ENCODE measurements around the gene TRERF1.

The TRERF1 gene

DNA sequence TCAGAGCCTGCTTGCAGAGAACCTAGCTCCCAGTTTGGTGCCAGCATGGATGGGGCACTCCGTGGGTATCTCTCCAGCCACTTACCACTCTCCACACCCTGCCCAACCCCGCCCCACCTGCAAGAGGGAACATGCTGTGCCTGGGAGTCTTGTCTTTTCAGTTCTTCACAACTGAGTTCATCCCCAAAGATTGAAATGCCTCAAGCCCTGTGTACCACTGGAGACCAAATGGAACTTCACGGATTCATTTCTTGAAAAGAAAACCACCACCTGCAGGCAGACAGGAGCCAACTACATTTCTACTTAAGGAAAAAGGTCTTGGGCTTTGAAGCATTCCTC lies 50.1 kb downstream of the TRERF1 start:
- TF ChIP-seq, protein P1, sequence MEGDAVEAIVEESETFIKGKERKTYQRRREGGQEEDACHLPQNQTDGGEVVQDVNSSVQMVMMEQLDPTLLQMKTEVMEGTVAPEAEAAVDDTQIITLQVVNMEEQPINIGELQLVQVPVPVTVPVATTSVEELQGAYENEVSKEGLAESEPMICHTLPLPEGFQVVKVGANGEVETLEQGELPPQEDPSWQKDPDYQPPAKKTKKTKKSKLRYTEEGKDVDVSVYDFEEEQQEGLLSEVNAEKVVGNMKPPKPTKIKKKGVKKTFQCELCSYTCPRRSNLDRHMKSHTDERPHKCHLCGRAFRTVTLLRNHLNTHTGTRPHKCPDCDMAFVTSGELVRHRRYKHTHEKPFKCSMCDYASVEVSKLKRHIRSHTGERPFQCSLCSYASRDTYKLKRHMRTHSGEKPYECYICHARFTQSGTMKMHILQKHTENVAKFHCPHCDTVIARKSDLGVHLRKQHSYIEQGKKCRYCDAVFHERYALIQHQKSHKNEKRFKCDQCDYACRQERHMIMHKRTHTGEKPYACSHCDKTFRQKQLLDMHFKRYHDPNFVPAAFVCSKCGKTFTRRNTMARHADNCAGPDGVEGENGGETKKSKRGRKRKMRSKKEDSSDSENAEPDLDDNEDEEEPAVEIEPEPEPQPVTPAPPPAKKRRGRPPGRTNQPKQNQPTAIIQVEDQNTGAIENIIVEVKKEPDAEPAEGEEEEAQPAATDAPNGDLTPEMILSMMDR (IDR thresholded peaks at IDR 0.05; ENCODE audit: low read depth, low read length) = no peak
- DNase-seq (ENCODE audit: low read depth in 2 of 2) = no peak
- no peak overlapping the region for H3K4me3 ChIP-seq (replicated peaks in 1 of 2; ENCODE audit: low read depth in 2 of 2, low read length in 2 of 2)

DNA sequence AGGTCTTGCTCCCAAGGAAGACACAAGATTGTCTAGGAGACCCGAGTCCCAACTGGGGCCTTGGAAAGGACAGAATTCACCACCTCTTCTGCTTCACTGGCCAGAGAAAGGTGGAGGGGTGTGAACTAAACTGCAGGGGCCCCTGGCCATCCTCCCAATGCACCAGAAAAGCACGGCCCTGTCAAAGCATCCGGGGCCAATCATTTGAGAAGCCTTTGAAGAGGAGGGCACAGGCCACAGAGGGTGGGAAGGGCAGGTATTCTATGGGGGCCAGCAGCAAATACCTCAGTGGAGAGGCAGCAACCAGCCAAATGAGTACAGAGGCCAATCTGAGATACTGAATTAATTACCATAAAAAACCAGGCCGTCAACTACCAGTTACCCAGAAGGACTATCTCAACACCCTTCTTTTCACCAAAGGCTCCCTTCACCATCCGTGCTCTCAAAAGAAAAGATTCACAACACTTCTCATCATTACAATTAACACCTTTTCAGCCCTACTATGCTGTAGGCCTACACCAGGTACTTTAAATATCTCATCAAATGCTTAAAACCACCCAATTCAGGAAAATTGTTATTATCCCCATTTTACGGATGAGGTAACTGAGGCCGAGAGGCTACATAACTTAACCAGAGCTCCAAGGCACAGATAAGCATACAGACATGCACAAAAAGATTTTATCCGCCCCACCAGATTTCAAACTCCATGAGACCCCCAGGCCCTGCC lies 50.7 kb downstream of the TRERF1 start:
- H3K4me3 ChIP-seq (replicated peaks in 1 of 2; ENCODE audit: low read depth in 2 of 2, low read length in 2 of 2) = no peak overlapping the region
- no peak for DNase-seq (ENCODE audit: low read depth in 2 of 2)
- TF ChIP-seq, protein P1 (IDR thresholded peaks at IDR 0.05; ENCODE audit: low read depth, low read length) = no peak

DNA sequence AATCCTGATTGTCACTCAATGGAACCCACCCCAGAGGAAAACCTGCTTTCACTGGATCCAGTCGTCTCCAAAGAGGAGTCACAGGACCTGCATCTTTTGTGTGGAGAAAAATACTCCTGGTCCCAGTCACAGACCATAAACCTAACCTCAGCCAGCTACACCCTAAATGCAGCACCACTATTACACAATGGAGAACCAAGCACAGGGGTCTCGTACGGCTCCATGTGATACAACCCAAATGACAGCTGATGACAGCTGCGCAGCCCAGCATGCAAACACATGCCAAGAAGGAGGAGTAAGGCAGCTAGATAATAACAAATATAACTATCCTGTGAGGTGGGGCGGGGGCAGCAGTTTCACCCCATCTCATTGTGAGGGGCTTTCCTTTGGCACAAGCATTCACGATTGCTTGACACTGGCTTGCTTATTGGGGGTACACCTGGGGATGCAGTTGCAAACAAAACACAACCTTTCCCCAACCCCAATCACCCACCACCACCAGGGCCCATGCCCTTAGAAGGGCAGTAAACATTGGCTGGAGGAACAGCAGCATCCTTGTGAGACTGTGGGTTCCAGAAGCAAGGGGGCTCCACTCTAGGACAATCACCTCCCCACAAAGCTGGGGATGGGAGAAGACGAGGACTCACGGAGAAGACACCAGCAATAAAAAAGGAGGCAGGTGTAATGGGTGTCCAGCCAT lies 51.5 kb downstream of the TRERF1 start:
- H3K4me3 ChIP-seq (replicated peaks in 1 of 2; ENCODE audit: low read depth in 2 of 2, low read length in 2 of 2) = no peak overlapping the region
- TF ChIP-seq, protein P1 (IDR thresholded peaks at IDR 0.05; ENCODE audit: low read depth, low read length) = no peak
- no peak for DNase-seq (ENCODE audit: low read depth in 2 of 2)

DNA sequence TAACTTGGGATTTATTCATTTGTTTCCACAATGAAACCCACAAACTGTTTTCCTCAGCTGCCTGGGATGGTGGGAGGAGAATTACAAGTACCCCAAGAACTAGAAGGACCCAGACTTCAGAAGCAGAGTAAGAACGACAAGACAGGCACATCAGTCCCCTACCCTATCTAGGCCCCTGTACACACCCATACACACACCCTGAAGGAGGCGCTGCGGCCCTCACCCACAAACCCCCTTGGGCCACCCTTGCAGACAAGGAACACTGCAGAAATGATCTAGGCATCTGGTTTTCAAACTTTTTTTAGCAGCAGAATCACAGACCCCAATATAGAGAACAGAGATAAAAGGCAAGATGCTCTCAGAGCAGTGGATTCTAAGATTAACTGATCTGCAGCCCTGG lies 55.0 kb downstream of the TRERF1 start:
- no peak for DNase-seq (ENCODE audit: low read depth in 2 of 2)
- TF ChIP-seq, protein P1 (IDR thresholded peaks at IDR 0.05; ENCODE audit: low read depth, low read length) = no peak
- no peak overlapping the region for H3K4me3 ChIP-seq (replicated peaks in 1 of 2; ENCODE audit: low read depth in 2 of 2, low read length in 2 of 2)

DNA sequence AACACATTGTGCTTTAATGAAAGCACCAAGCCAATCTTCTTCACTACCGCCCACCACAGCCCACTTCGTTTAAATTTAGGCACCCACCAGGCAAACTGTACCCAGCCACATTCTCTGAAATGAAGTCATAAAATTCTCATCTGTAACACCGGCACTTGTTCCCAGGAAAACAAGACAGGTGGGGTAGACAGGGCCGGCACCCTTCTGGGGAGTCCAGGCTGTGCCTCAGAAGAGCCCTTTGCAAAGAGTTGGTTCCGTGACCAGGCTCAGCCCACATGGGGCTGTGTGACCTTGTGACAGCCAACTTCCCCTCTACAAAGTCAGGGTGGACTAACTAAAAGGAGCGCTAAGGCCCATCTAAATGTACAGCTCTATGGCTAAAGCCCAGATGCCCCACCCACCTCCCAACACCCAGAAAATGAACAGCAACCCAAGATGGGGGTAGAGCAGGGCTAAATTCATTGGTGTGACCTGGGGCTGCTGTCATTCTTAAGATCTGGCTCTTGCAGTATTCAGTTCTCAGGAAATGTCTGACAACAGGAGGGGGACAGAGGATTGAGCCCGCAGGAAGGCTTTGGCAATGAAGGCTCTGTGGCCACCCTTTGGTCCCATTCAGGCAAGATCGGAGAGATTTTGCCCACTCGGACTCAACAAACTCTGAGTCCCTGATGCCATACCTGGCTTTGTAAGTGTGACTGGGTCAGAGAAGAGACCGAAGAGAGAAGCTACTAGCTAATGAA lies 56.7 kb downstream of the TRERF1 start:
- H3K4me3 ChIP-seq (replicated peaks in 1 of 2; ENCODE audit: low read depth in 2 of 2, low read length in 2 of 2) = no peak overlapping the region
- no peak for DNase-seq (ENCODE audit: low read depth in 2 of 2)
- TF ChIP-seq, protein P1 (IDR thresholded peaks at IDR 0.05; ENCODE audit: low read depth, low read length) = no peak

DNA sequence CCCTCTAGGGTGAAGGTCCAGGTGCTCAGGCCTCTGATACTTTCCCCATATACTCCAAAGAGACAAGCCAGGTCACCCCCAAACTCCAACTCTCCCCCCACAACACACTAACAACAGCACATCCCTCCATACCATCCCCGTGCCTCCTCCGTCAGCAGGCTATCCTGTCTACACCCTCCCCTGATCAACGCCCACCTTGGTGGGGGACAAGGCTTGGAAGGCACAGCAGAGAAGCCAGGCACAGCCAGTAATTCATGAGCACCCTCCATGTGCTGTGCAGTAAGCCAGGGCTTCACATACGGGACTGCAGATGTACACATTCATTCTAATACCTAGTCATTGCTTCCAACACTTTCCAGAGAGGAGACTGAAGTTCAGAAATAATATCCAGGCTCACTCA lies 57.6 kb downstream of the TRERF1 start:
- no peak overlapping the region for H3K4me3 ChIP-seq (replicated peaks in 1 of 2; ENCODE audit: low read depth in 2 of 2, low read length in 2 of 2)
- no peak for DNase-seq (ENCODE audit: low read depth in 2 of 2)
- TF ChIP-seq, protein P1 (IDR thresholded peaks at IDR 0.05; ENCODE audit: low read depth, low read length) = no peak
